HEK293 (cell line): ENCODE measurements around the gene BCCIP.

Source experiments
- CTCF ChIA-PET: fragments of 350-600 bp; formaldehyde crosslinking; extraction: SDS; loops from one replicate; lab custom pipeline; 2021; ENCODE audit warnings: antibody characterized with exemption; lab: Yijun Ruan, JAX
- POLR2A ChIA-PET: fragments of 300-600 bp; formaldehyde crosslinking; extraction: SDS; loops from one replicate; lab custom pipeline; 2020; ENCODE audit warnings: antibody characterized with exemption, inconsistent platforms; lab: Yijun Ruan, JAX
- H3K27ac ChIP-seq: fragments of 200-500 bp; sonication (Bioruptor generic); 2 replicates; pipeline ENCODE4 v1.5.1; 2014; ENCODE audit warnings: low read depth, low read length, control low read depth, inconsistent platforms; ENCODE audit errors: extremely low read depth
- H3K36me3 ChIP-seq, 2 experiments: fragments of 200-500 bp in 1 of 2; sonication (Bioruptor generic) in 1 of 2; 1 replicate in 1 of 2; 2 replicates in 1 of 2; pipeline ENCODE4 v1.5.1; 2014 to 2017; ENCODE audit warnings: inconsistent platforms in 2 of 2, low read length in 2 of 2; ENCODE audit not compliant: control insufficient read depth in 2 of 2, insufficient read depth in 1 of 2
- H3K4me1 ChIP-seq: fragments of 200-500 bp; sonication (Bioruptor generic); 2 replicates; pipeline ENCODE4 v1.5.1; 2014; ENCODE audit warnings: mild to moderate bottlenecking, low read length, inconsistent platforms; ENCODE audit not compliant: control insufficient read depth, insufficient read depth
- H3K4me3 ChIP-seq: 2 replicates; pipeline ENCODE4 v1.5.1; 2011; ENCODE audit warnings: low read depth, mild to moderate bottlenecking, control low read depth, low read length, moderate library complexity
- H3K9me3 ChIP-seq: fragments of 200-500 bp; sonication (Bioruptor generic); 2 replicates; pipeline ENCODE4 v1.5.1; 2014; ENCODE audit warnings: low read depth, low read length, inconsistent platforms; ENCODE audit not compliant: control insufficient read depth, insufficient read depth
- ELK4 ChIP-seq: IDR thresholded peaks from 2 replicates; pipeline ENCODE4 v1.6.1; 2011; ENCODE audit warnings: mild to moderate bottlenecking, low read depth, low read length, borderline replicate concordance
- KLF17 ChIP-seq: fragments of 450-650 bp; formaldehyde crosslinking; IDR thresholded peaks from 2 replicates; pipeline ENCODE4 v1.5.1; 2016; ENCODE audit warnings: missing biosample characterization, missing genetic modification characterization
- KLF9 ChIP-seq: fragments of 450-650 bp; formaldehyde crosslinking; IDR thresholded peaks from 2 replicates; pipeline ENCODE4 v1.5.1; 2016; ENCODE audit warnings: missing biosample characterization, missing genetic modification characterization, low read depth
- MYNN ChIP-seq: fragments of 450-650 bp; formaldehyde crosslinking; IDR thresholded peaks from 2 replicates; pipeline ENCODE4 v1.5.1; 2016; ENCODE audit warnings: missing biosample characterization, missing genetic modification characterization, borderline replicate concordance
- OVOL3 ChIP-seq: fragments of 450-650 bp; formaldehyde crosslinking; IDR thresholded peaks from 2 replicates; pipeline ENCODE4 v1.5.1; 2016; ENCODE audit warnings: missing biosample characterization, missing genetic modification characterization
- ZBTB17 ChIP-seq: fragments of 450-650 bp; formaldehyde crosslinking; IDR thresholded peaks from 2 replicates; pipeline ENCODE4 v1.5.1; 2016; ENCODE audit warnings: missing biosample characterization, missing genetic modification characterization
- ZBTB26 ChIP-seq: fragments of 450-650 bp; formaldehyde crosslinking; optimal IDR thresholded peaks from 2 replicates; pipeline ENCODE3; 2016; ENCODE audit warnings: missing biosample characterization, mild to moderate bottlenecking, missing genetic modification characterization
- ZBTB8A ChIP-seq: fragments of 450-650 bp; formaldehyde crosslinking; IDR thresholded peaks from 2 replicates; pipeline ENCODE4 v1.5.1; 2016; ENCODE audit warnings: missing biosample characterization, missing genetic modification characterization
- ZFP41 ChIP-seq: fragments of 450-650 bp; formaldehyde crosslinking; IDR thresholded peaks from 2 replicates; pipeline ENCODE4 v1.5.1; 2016; ENCODE audit warnings: missing biosample characterization, missing genetic modification characterization, borderline replicate concordance
- ZNF10 ChIP-seq: fragments of 450-650 bp; formaldehyde crosslinking; IDR thresholded peaks from 2 replicates; pipeline ENCODE4 v1.5.1; 2017; ENCODE audit warnings: missing biosample characterization, missing genetic modification characterization
- ZNF19 ChIP-seq: fragments of 450-650 bp; formaldehyde crosslinking; IDR thresholded peaks from 2 replicates; pipeline ENCODE4; 2016; ENCODE audit warnings: missing biosample characterization, missing genetic modification characterization, low read depth
- ZNF2 ChIP-seq: fragments of 450-650 bp; formaldehyde crosslinking; IDR thresholded peaks from 2 replicates; pipeline ENCODE4 v1.5.1; 2016; ENCODE audit warnings: missing biosample characterization, missing genetic modification characterization
- ZNF202 ChIP-seq: fragments of 450-650 bp; formaldehyde crosslinking; IDR thresholded peaks from 2 replicates; pipeline ENCODE4 v1.5.1; 2016; ENCODE audit warnings: missing biosample characterization, missing genetic modification characterization, borderline replicate concordance
- ZNF221 ChIP-seq: fragments of 450-650 bp; formaldehyde crosslinking; IDR thresholded peaks from 2 replicates; pipeline ENCODE4 v1.5.1; 2017; ENCODE audit warnings: missing biosample characterization, missing genetic modification characterization, borderline replicate concordance
- ZNF404 ChIP-seq: fragments of 450-650 bp; formaldehyde crosslinking; IDR thresholded peaks from 2 replicates; pipeline ENCODE4 v1.5.1; 2017; ENCODE audit warnings: missing biosample characterization, missing genetic modification characterization
- ZNF423 ChIP-seq: fragments of 450-650 bp; formaldehyde crosslinking; IDR thresholded peaks from 2 replicates; pipeline ENCODE4 v1.5.1; 2016; ENCODE audit warnings: missing biosample characterization, missing genetic modification characterization
- ZNF426 ChIP-seq: fragments of 450-650 bp; formaldehyde crosslinking; IDR thresholded peaks from 2 replicates; pipeline ENCODE4 v1.5.1; 2017; ENCODE audit warnings: missing biosample characterization, missing genetic modification characterization, mild to moderate bottlenecking, inconsistent platforms, moderate library complexity
- ZNF501 ChIP-seq: fragments of 450-650 bp; formaldehyde crosslinking; IDR thresholded peaks from 2 replicates; pipeline ENCODE4 v1.5.1; 2016; ENCODE audit warnings: missing biosample characterization, missing genetic modification characterization
- ZNF549 ChIP-seq: fragments of 450-650 bp; IDR thresholded peaks from 2 replicates; pipeline ENCODE4 v1.5.1; 2018; ENCODE audit warnings: missing biosample characterization, missing genetic modification characterization, mild to moderate bottlenecking, inconsistent platforms, moderate library complexity
- ZNF626 ChIP-seq: fragments of 450-650 bp; sonication (Bioruptor Pico); formaldehyde crosslinking; IDR thresholded peaks from 2 replicates; pipeline ENCODE4 v1.5.1; 2018; ENCODE audit warnings: missing biosample characterization, missing genetic modification characterization, inconsistent platforms
- ZNF629 ChIP-seq: fragments of 450-650 bp; formaldehyde crosslinking; IDR thresholded peaks from 2 replicates; pipeline ENCODE4 v1.5.1; 2017; ENCODE audit warnings: missing biosample characterization, missing genetic modification characterization
- ZNF660 ChIP-seq: fragments of 450-650 bp; IDR thresholded peaks from 2 replicates; pipeline ENCODE4 v1.5.1; 2018; ENCODE audit warnings: missing biosample characterization, mild to moderate bottlenecking, missing genetic modification characterization
- ZNF664 ChIP-seq: fragments of 450-650 bp; formaldehyde crosslinking; IDR thresholded peaks from 2 replicates; pipeline ENCODE4 v1.5.1; 2016; ENCODE audit warnings: missing biosample characterization, missing genetic modification characterization
- ZNF707 ChIP-seq: fragments of 450-650 bp; formaldehyde crosslinking; IDR thresholded peaks from 2 replicates; pipeline ENCODE4 v1.5.1; 2016; ENCODE audit warnings: missing biosample characterization, missing genetic modification characterization
- ZSCAN23 ChIP-seq: fragments of 450-650 bp; formaldehyde crosslinking; IDR thresholded peaks from 2 replicates; pipeline ENCODE4 v1.5.1; 2016; ENCODE audit warnings: missing biosample characterization, missing genetic modification characterization
- TF ChIP-seq, protein P1 (sequence below): fragments of 450-650 bp; formaldehyde crosslinking; IDR thresholded peaks from 2 replicates; pipeline ENCODE4 v1.5.1; 2016; ENCODE audit warnings: missing biosample characterization, missing genetic modification characterization
- TF ChIP-seq, protein P2 (sequence below): fragments of 450-650 bp; formaldehyde crosslinking; IDR thresholded peaks from 2 replicates; pipeline ENCODE4 v1.5.1; 2016; ENCODE audit warnings: missing biosample characterization, missing genetic modification characterization, low read depth
- TF ChIP-seq, protein P3 (sequence below): fragments of 450-650 bp; IDR thresholded peaks from 2 replicates; pipeline ENCODE4 v1.5.1; 2018; ENCODE audit warnings: missing biosample characterization, mild to moderate bottlenecking, missing genetic modification characterization

The BCCIP gene

DNA sequence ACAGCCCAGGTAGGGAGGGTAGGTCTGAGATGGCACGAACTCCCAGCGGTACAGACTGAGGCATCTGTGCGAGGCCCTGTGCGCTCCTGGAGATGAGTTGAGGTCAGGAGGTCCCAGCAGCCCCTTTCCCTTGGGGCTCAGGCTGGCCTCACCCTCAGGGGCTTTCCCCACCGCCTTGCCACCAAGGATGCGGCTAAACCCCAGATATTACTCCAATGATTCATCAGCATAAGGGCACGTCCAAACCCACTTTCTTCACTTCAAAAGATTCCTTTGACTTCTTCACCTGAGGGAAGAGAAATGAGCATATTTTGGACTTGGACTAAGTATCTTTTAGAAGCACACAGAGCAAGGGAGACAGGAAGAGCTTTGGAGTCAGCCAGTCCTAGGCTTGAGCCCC lies 20.6 kb upstream of the BCCIP start (continued):
- TF ChIP-seq, protein P1, sequence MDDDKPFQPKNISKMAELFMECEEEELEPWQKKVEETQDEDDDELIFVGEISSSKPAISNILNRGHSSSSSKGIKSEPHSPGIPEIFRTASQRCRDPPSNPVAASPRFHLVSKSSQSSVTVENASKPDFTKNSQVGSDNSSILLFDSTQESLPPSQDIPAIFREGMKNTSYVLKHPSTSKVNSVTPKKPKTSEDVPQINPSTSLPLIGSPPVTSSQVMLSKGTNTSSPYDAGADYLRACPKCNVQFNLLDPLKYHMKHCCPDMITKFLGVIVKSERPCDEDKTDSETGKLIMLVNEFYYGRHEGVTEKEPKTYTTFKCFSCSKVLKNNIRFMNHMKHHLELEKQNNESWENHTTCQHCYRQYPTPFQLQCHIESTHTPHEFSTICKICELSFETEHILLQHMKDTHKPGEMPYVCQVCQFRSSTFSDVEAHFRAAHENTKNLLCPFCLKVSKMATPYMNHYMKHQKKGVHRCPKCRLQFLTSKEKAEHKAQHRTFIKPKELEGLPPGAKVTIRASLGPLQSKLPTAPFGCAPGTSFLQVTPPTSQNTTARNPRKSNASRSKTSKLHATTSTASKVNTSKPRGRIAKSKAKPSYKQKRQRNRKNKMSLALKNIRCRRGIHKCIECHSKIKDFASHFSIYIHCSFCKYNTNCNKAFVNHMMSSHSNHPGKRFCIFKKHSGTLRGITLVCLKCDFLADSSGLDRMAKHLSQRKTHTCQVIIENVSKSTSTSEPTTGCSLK, result no peak

- Histone ChIP-seq H3K36me3 (peaks cover 21 to 87% of the 10 kb centered on the region in 2 experiments; a peak in 2 of 3 replicates), H3K4me1 (no peaks in the 10 kb centered on the region), H3K9me3 (no peaks in the 10 kb centered on the region), H3K27ac (no peak overlapping the region), H3K4me3 (no peak overlapping the region)
- TF ChIP-seq, protein P2, sequence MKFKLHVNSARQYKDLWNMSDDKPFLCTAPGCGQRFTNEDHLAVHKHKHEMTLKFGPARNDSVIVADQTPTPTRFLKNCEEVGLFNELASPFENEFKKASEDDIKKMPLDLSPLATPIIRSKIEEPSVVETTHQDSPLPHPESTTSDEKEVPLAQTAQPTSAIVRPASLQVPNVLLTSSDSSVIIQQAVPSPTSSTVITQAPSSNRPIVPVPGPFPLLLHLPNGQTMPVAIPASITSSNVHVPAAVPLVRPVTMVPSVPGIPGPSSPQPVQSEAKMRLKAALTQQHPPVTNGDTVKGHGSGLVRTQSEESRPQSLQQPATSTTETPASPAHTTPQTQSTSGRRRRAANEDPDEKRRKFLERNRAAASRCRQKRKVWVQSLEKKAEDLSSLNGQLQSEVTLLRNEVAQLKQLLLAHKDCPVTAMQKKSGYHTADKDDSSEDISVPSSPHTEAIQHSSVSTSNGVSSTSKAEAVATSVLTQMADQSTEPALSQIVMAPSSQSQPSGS, result no peak
- TF ChIP-seq ZNF2, result no peak
- no peak for TF ChIP-seq ZBTB26
- TF ChIP-seq KLF9 (tag by site-specific recombination), result no peak
- TF ChIP-seq ZNF10 (tag by site-specific recombination), result no peak
- TF ChIP-seq ZNF660 (tag by site-specific recombination), result no peak
- TF ChIP-seq ZNF221, result no peak
- TF ChIP-seq ZNF426 (tag by site-specific recombination), result no peak
- TF ChIP-seq OVOL3, result no peak
- no peak for TF ChIP-seq ZSCAN23 (tag by site-specific recombination)
- TF ChIP-seq ZBTB17 (tag by site-specific recombination), result no peak
- no peak for TF ChIP-seq ZNF707 (tag by site-specific recombination)
- TF ChIP-seq, protein P3, sequence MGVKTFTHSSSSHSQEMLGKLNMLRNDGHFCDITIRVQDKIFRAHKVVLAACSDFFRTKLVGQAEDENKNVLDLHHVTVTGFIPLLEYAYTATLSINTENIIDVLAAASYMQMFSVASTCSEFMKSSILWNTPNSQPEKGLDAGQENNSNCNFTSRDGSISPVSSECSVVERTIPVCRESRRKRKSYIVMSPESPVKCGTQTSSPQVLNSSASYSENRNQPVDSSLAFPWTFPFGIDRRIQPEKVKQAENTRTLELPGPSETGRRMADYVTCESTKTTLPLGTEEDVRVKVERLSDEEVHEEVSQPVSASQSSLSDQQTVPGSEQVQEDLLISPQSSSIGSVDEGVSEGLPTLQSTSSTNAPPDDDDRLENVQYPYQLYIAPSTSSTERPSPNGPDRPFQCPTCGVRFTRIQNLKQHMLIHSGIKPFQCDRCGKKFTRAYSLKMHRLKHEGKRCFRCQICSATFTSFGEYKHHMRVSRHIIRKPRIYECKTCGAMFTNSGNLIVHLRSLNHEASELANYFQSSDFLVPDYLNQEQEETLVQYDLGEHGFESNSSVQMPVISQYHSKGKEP, result no peak
- TF ChIP-seq MYNN (tag by site-specific recombination), result no peak
- TF ChIP-seq ZNF549 (tag by site-specific recombination), result no peak
- TF ChIP-seq ZNF664 (tag by site-specific recombination), result no peak
- no peak for TF ChIP-seq ZNF423 (tag by site-specific recombination)
- no peak for TF ChIP-seq ZNF629 (tag by site-specific recombination)
- ChIA-PET CTCF (no interaction called here), POLR2A (interaction anchor here (1.5 kb wide), 1 partner anchor 9 kb away, joined by 4 read pairs; no protein-coding TSS in a partner anchor)
Measured at GRCh38 chr10:125808047-125808446, 15.3 kb upstream of the BCCIP start.

DNA sequence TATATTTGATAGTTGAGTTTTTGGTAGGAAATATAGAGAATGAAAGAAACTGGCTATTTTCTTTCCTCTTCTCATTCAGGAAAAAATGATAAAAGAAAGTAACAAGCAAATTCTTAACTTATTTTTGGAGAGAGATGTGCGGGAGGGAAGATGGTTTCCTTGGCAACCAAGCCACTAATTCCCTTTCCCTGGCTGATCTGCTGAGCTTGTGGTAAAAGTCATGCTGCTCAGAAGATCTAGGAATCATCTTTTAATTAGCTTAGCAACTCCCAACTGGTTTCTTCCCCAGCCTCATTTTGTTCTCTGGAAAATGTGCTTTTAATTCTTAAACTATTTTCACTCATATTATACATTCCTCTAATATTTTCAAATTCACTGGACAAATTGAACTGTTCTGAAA lies 12.1 kb upstream of the BCCIP start:
- Histone ChIP-seq H3K36me3 (peaks cover 24 to 86% of the 10 kb centered on the region in 2 experiments), H3K27ac (no peak overlapping the region), H3K9me3 (no peaks in the 10 kb centered on the region), H3K4me1 (no peaks in the 10 kb centered on the region), H3K4me3 (no peak overlapping the region)
- ChIA-PET CTCF (no interaction called here), POLR2A (no interaction called here)
- TF ChIP-seq ZNF629 (tag by site-specific recombination) (no peak), ZBTB8A (tag by site-specific recombination) (no peak), ZNF501 (no peak), ZNF404 (no peak), ZNF19 (tag by site-specific recombination) (no peak), ZFP41 (tag by site-specific recombination) (no peak), ZNF626 (tag by site-specific recombination) (no peak), ELK4 (no peak), ZNF202 (tag by site-specific recombination) (no peak), KLF17 (tag by site-specific recombination) (no peak)
